Fibroblast of skin of left quadriceps (primary cell): ENCODE measurements around the gene TRABD2A.

ENCODE experiments used
- DNase-seq, 2 experiments: peaks; one replicate each; pipeline ENCODE4 v3.0.0-alpha.2; 2013; ENCODE audit warnings: low read depth in 2 of 2

TRABD2A gene

GRCh38 chr2:84904717-84905174 lies 23.9 kb upstream of the TRABD2A start:
- no peak for DNase-seq

GRCh38 chr2:84904151-84904550 lies 23.3 kb upstream of the TRABD2A start:
- no peak for DNase-seq

- no peak for DNase-seq
Measured at GRCh38 chr2:84902526-84902925, 21.6 kb upstream of the TRABD2A start.

DNA sequence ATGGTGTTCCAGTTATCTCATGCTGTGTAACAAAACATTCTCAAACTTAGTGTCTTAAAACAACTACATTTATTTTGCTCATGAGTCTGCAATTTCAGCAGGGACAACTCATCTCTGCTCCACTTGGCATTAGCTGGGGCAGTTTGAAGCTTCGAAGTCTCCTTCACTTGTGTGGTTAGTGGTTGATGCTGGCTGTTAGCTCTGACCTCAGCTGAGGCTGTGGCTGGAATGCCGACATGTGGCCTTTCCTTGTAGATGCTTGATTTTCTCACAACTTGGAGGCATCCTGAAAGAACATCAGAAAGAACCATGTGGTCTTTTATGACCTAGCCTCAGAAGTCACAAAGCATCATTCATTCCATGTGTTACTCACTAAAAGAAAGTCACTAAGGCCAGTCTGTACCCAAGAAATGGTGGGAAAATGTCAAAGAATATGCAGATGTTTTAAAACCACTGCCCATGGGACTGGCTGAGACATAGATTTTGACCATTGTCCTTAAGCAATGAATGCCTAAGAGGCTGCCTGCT lies 20.8 kb upstream of the TRABD2A start:
- DNase-seq: no peak

- DNase-seq: no peak
Measured at GRCh38 chr2:84900971-84901370, 20.1 kb upstream of the TRABD2A start.

DNA sequence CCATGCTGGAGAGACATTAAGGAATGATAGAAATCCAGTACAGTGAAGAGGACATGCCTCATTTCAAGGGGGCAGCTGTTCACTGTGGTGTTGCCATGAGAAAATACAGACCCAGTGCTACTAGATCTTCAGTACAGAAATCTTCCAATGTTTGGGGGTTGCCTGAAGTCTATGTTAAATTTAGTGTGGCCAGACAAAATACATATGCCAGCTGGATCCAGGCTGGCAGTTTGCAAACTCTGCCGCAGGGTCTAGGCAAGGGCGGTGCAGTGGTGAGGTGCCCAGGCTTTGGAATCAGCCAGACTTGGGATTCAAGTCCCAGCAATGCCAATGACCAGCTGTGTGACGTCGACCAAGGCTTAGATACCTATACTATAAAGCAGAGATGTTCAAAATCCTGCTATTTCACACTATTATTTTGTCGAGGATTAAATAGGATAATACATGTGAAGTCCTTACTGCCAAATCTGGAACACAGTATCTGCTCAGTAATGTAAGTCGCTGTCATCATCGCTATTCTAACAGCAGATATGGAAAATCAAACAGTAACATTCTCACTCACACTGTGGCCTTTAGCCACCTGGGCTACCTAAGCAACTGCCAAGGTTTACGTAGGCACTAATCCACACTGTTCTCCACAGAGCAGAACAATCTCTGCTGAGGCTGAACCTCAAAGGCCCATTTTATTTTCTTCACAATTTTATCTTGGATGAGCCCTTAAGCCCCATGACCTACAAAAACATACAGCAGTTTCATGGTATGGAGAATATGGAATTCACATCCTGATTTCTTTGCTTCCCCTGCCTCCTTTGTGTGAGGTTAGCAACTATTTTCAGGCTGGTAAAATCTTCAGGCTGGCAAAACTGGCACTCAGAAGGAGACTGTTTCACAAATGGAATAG lies 18.7 kb upstream of the TRABD2A start:
- DNase-seq: no peak

DNA sequence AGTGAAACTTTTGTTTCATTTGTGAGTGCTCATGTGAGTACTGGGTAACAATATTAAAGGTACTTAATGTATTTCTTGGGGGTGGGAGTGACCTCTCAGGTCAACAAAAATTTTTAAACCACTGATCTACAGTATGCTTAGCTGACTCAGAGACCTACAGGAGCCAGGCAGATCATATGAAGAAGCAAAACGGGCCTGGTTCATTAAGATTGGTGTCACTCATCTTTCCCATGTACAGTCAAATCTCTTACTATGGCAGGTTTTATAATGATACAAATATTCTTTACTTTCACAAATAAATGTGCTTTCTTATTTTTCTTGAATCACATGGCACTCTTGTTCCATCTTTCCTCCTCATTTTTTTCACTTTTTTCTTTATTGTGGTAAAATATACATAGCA lies 16.9 kb upstream of the TRABD2A start:
- DNase-seq: no peak

- DNase-seq: no peak
Measured at GRCh38 chr2:84896567-84896966, 15.7 kb upstream of the TRABD2A start.

DNA sequence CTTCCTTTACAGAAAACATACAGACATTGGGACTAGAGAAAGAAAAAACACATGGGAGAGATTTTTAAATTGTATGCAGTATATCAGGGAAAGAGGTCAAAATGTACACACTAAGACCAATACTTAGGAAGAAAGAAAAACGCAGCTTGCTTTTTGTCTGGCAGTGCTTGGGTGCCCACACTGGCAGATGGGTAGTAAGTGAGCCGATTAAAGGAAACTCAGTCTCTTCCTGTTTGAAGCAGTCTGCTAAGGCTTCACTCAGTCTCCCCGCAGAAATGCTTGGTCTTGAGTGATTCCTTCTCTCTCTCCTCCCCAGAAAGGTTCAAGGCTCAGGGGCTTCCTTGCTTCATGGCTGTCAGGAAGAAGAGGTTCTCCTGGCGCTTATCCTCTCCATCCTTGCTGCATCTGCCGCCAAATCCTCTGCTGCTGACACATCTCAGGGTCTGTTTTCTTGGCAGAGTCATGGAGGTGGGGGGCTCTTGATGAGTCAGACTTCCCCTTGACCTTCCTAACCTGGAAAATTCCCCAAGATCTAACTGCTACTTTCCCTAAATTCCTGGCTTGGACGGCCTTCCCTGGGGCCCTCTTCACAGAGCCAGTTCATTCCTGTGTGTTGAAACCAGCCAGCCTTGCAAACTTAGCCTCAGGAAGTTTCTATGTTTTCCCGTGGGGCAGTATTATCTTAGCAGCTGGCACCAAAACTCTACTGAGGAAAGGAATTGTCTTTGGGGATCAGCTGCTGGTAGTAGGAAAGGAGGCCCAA lies 14.1 kb upstream of the TRABD2A start:
- peak; percentile 62 to 67 for DNase-seq

DNA sequence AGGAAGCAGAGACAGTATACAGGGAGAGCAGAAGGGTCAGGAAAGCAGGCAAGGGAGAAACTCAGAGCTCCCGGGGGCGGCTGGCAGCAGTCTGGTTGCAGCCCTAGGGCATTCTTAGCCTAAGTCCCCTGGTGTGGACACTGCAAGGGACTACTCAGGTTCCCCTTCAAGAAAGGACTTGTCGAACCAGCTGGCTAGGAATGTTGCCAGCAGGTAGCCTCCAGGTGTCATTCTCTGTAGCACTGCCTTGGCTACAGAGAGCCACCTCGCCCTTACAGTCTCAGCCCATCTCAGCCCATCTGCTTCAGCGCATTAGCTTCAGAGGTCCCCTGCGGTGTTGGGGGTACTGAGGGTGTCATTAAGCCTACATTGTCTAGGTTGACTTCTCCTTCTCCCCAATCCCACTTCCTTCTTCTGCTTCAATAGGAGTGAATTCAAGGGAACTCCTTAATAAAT lies 13.3 kb upstream of the TRABD2A start:
- DNase-seq: no peak

GRCh38 chr2:84891355-84892010 lies 10.6 kb upstream of the TRABD2A start:
- no peak for DNase-seq

- no peak for DNase-seq
Measured at GRCh38 chr2:84889332-84889731, 8.4 kb upstream of the TRABD2A start.

- DNase-seq: no peak
Measured at GRCh38 chr2:84888401-84889276, 7.8 kb upstream of the TRABD2A start.

DNA sequence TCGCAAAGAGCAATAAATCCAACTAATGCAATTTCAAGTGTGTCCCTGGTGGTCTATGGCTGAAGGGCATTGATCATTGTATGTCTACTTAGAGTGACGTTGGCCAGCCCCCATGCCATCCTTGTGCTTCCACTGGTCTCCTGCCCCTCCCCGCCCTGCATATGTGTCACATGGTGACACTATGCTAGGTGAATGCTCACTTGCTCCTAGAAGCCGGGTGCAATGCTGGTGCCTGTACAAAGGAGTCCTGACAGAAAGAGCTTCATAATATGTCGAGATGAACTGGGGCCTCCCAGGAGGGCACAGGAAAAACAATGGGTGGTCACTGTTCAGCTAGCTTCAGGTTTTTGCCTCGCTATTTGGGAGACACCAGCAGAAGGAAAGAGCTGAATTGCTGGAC lies 5.9 kb upstream of the TRABD2A start:
- no peak for DNase-seq

- DNase-seq: no peak
Measured at GRCh38 chr2:84885111-84885510, 4.2 kb upstream of the TRABD2A start.

- DNase-seq: no peak
Measured at GRCh38 chr2:84884449-84884848, 3.6 kb upstream of the TRABD2A start.

- DNase-seq: no peak
Measured at GRCh38 chr2:84882775-84883550, 2.1 kb upstream of the TRABD2A start.

DNA sequence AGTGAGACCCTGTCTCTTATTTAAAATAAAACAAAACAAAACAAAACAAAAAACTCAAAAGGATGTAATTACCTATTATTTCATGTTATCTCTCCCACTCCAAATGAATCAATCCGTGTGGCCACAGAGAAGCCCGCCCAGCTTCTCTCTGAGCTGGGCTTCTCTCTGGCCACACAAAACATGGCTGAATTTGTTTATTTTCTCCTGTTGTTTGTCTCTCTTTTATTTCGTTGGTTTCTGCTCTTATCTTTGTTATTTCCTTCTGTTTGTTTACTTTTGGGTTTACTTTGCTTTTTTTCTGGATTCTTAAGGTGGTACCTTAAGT lies 1.5 kb upstream of the TRABD2A start:
- DNase-seq: no peak

GRCh38 chr2:84881581-84882413 lies 913 bp upstream of the TRABD2A start:
- peak; percentile 63 to 65 for DNase-seq

DNA sequence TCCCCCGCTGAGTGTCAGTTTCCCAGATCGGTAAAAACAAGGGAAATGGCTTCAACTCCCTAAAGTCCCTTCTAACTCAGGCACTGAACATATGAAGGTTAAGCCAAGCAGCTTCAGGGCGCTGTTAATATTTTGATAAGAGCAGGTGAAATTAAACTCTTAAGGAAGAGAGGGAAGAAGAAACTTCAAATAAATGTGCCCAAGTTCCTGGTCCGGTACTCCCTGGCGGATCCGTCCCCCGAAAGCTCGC lies 564 bp downstream of the TRABD2A start:
- DNase-seq: no peak
